Psoas muscle (tissue), 7 donors: ENCODE data around the gene ISM2. TPM values are rescaled to one million over a fixed set of nuclear protein-coding genes. Genes with fewer than 3 reads are reported as not detected.

Experiments
- polyA plus RNA-seq, 3 donors: library from polyadenylated mRNA; stranded (reverse); fragments of 200-250 nt; gene quantifications; one replicate each; pipeline ENCODE4 v1.2.3, GENCODE V29; 2013
- total RNA-seq, 4 donors: library from RNA; stranded (reverse); fragmentation: NEBNext Ultra II Directional in 2 of 4; extraction: Animal tissue kit (Norgen Biotek cat#: 25700) in 2 of 4; gene quantifications; one replicate each; pipeline versions ENCODE4 v1.2.1 to v1.2.4, GENCODE V29; 2021 to 2023
- donor health status: healthy with polysubstance abuse.
- donor health status: DM: no; HTN: no; CAD: no; lungs with moderate emphysema.
- donor health status: Bipolar disorder and iron deficiency.
- donor health status: healthy.
- donor health status: DM: no; HTN: no; CAD: no.
- donor health status: DM: no; HTN: no; CAD: no.
- donor health status: DM: yes; HTN: yes; CAD: no.

The ISM2 gene
- total and polyA plus RNA-seq, 7 donors = 0.04 TPM; not detected in 6

Other genes with a start within 250 kb of the ISM2 start
- gene NGB, start 227.6 kb downstream of the ISM2 start, total RNA-seq = not detected
- gene NGB, start 227.6 kb downstream of the ISM2 start, polyA plus RNA-seq = under 1 TPM in 1 of 3 donors, not detected in 2; 0.01 TPM
- 10 to 100 TPM; 29.2 to 57.5 (median 36.7) TPM for gene POMT2, start 177.9 kb downstream of the ISM2 start, total RNA-seq
- gene POMT2, start 177.9 kb downstream of the ISM2 start, polyA plus RNA-seq = 10 to 100 TPM; 17.4 to 28.5 (median 24.4) TPM
- gene GSTZ1, start 177.8 kb downstream of the ISM2 start, total RNA-seq = 10 to 100 TPM; 17.7 to 56.6 (median 29.7) TPM
- 10 to 100 TPM; 17.1 to 32.2 (median 28.9) TPM for gene GSTZ1, start 177.8 kb downstream of the ISM2 start, polyA plus RNA-seq
- gene TMED8, start 121.7 kb downstream of the ISM2 start, total RNA-seq = 1 to 10 TPM; 2.8 to 3.5 (median 3.1) TPM
- 1 to 10 TPM; 1.5 to 9.2 (median 2.8) TPM for gene TMED8, start 121.7 kb downstream of the ISM2 start, polyA plus RNA-seq
- under 1 TPM in 1 of 4 donors, not detected in 3; 0.21 TPM for gene SAMD15, start 121.4 kb downstream of the ISM2 start, total RNA-seq
- gene SAMD15, start 121.4 kb downstream of the ISM2 start, polyA plus RNA-seq = under 1 TPM; 0.12 to 0.75 (median 0.17) TPM
- under 1 TPM in 3 of 4 donors, not detected in 1; 0.21 to 0.32 (median 0.26) TPM for gene NOXRED1, start 75.3 kb downstream of the ISM2 start, total RNA-seq
- under 1 TPM; 0.13 to 0.34 (median 0.22) TPM for gene NOXRED1, start 75.3 kb downstream of the ISM2 start, polyA plus RNA-seq
- gene VIPAS39, start 41.2 kb downstream of the ISM2 start, total RNA-seq = 10 to 100 TPM in 3 of 4 donors, 1 to 10 TPM in 1; 9.6 to 13.5 (median 11.7) TPM
- 10 to 100 TPM in 2 of 3 donors, 1 to 10 TPM in 1; 9.8 to 22.2 (median 15.2) TPM for gene VIPAS39, start 41.2 kb downstream of the ISM2 start, polyA plus RNA-seq
- gene AHSA1, start 40.7 kb downstream of the ISM2 start, total RNA-seq = 100 to 1,000 TPM; 180 to 271 (median 189) TPM
- 100 to 1,000 TPM; 206 to 246 (median 207) TPM for gene AHSA1, start 40.7 kb downstream of the ISM2 start, polyA plus RNA-seq
- 1 to 10 TPM; 5.8 to 9.0 (median 6.6) TPM for gene SPTLC2, start 117.8 kb upstream of the ISM2 start, total RNA-seq
- gene SPTLC2, start 117.8 kb upstream of the ISM2 start, polyA plus RNA-seq = 1 to 10 TPM; 2.4 to 5.5 (median 4.5) TPM
- 10 to 100 TPM in 2 of 4 donors, 1 to 10 TPM in 2; 7.7 to 14.9 (median 10.4) TPM for gene ALKBH1, start 209.2 kb upstream of the ISM2 start, total RNA-seq
- 10 to 100 TPM in 1 of 3 donors, 1 to 10 TPM in 2; 8.7 to 17.6 (median 9.8) TPM for gene ALKBH1, start 209.2 kb upstream of the ISM2 start, polyA plus RNA-seq
- 100 to 1,000 TPM; 129 to 185 (median 143) TPM for gene SLIRP, start 209.3 kb upstream of the ISM2 start, total RNA-seq
- 100 to 1,000 TPM; 457 to 578 (median 486) TPM for gene SLIRP, start 209.3 kb upstream of the ISM2 start, polyA plus RNA-seq